ENCODE measurements around the gene ST7L. TPM values are rescaled to one million over a fixed set of nuclear protein-coding genes. Genes with fewer than 3 reads are reported as not detected.

ST7L gene
- total and polyA plus RNA-seq, 2 of the 4 experiments (the other 2 are of a cell fraction): 7.7 to 14.7 TPM

GRCh38 chr1:112504001-112504660 lies 114.8 kb downstream of the ST7L start:
- CTCF ChIA-PET: interaction anchor here (0.6 kb wide), 1 partner anchor 33 kb away, joined by 3 read pairs; no protein-coding TSS in a partner anchor
- Histone ChIP-seq H3K9me1 (ENCODE audit: insufficient read depth, low read length) (no peaks in the 10 kb centered on the region), H3K14ac (replicated peaks; ENCODE audit: low read depth, low read length) (no peak overlapping the region), H2BK120ac (ENCODE audit: low read depth, low read length) (no peak overlapping the region), H3K4me2 (ENCODE audit: low read depth, low read length) (no peak overlapping the region), H3K4me3 (ENCODE audit: insufficient read depth, low read depth, low read length) (no peak overlapping the region), H3K27me3 (ENCODE audit: control insufficient read depth, insufficient read depth, low read length) (peaks cover 43% of the 10 kb centered on the region), H4K20me1 (ENCODE audit: insufficient read depth, low read length) (no peaks in the 10 kb centered on the region), H3K4ac (ENCODE audit: low read depth, low read length) (no peak overlapping the region), H3K23ac (ENCODE audit: low read depth, low read length) (no peak overlapping the region), H3K9ac (ENCODE audit: low read depth, low read length) (no peak overlapping the region), H3K4me1 (ENCODE audit: control insufficient read depth, insufficient read depth, low read length) (peaks cover 8% of the 10 kb centered on the region; the same call in 1 of the 2 replicates), H2AK9ac (replicated peaks; ENCODE audit: low read depth, low read length, poor library complexity) (no peak overlapping the region), H3K18ac (ENCODE audit: low read depth, low read length) (no peak overlapping the region), H3K56ac (ENCODE audit: extremely low read depth, insufficient read depth, low read length) (no peak overlapping the region), H4K8ac (ENCODE audit: low read depth in 2 of 2, low read length in 2 of 2) (no peak overlapping the region), H2BK5ac (ENCODE audit: low read depth, low read length, poor library complexity, severe bottlenecking) (no peak overlapping the region), H3K36me3 (ENCODE audit: control insufficient read depth, insufficient read depth, low read length) (no peaks in the 10 kb centered on the region), H2BK20ac (ENCODE audit: low read depth, low read length) (no peak overlapping the region), H2BK15ac (ENCODE audit: low read depth, low read length) (no peak overlapping the region), H2AFZ (replicated peaks; ENCODE audit: low read length, poor library complexity) (no peak overlapping the region), H3K27ac (ENCODE audit: insufficient read depth, low read length) (no peak overlapping the region), H3K9me3 (ENCODE audit: control insufficient read depth, insufficient read depth, low read length) (no peaks in the 10 kb centered on the region), H4K91ac (ENCODE audit: insufficient read depth, low read depth, low read length) (no peak overlapping the region), H4K5ac (ENCODE audit: low read depth, low read length) (no peak overlapping the region), H2AK5ac (ENCODE audit: low read depth, low read length) (no peak overlapping the region), H3K79me1 (ENCODE audit: low read depth in 1 of 2, low read length in 2 of 2) (no peaks in the 10 kb centered on the region)
- POLR2A ChIA-PET (ENCODE audit: unreplicated experiment): no interaction called here
- DNase-seq: no peak
- no TSS peak for BruUV-seq (replicated peaks)
- TF ChIP-seq MAZ (IDR thresholded peaks at IDR 0.05; ENCODE audit: borderline replicate concordance, low read depth, low read length) (no peak), RAD21 (IDR thresholded peaks at IDR 0.05; ENCODE audit: low read length) (no peak), CEBPB (IDR thresholded peaks at IDR 0.05; ENCODE audit: low read depth, low read length) (no peak), RCOR1 (IDR thresholded peaks at IDR 0.05; ENCODE audit: insufficient replicate concordance, low read length) (no peak), NFE2L2 (IDR thresholded peaks at IDR 0.05; ENCODE audit: low read depth, low read length) (no peak)
- in situ Hi-C loops (cut with MboI; ENCODE audit: low sequenced_read_pairs): loop anchor here (5.0 to 10.0 kb wide), 2 partner anchors 113 to 201 kb away; partner anchors contain the start of genes CAPZA1, RHOC and ST7L
- intact Hi-C loops (cut with micrococcal nuclease): no loop called here
- dilution Hi-C loops (cut with HindIII; ENCODE audit: low sequenced_read_pairs, unreplicated experiment): no loop called here
- ATAC-seq (ENCODE audit: low read depth): no peak
- 100% methylated on average over 2 of the region's 11 CpGs; no CpG with 5 or more reads in 1 of the 2 experiments for WGBS, 2 experiments (ENCODE audit: extremely low coverage in 2 of 2, insufficient read length in 1 of 2)

All from IMR-90 (cell line).